T-helper 17 cell (primary cell): Measurements from ENCODE around the gene RALY. TPM values are rescaled to one million over a fixed set of nuclear protein-coding genes. Genes with fewer than 3 reads are reported as not detected.

Experiments used
- ATAC-seq: fragments of 150-1000 bp; cut with Tn5 transposase; 2 replicates; pipeline ENCODE4 v1.10.0; 2021; ENCODE audit warnings: mild to moderate bottlenecking, moderate library complexity
- DNase-seq, 3 donors: peaks; one replicate each; pipeline versions ENCODE4 v3.0.0 to v3.0.0-alpha.2; 2020 to 2021
- H3K9me3 ChIP-seq: one replicate; pipeline ENCODE4 v1.7.0; 2013; ENCODE audit warnings: low read length, mild to moderate bottlenecking; ENCODE audit not compliant: control insufficient read depth, poor library complexity, severe bottlenecking
- H3K27ac Mint-ChIP-seq: one replicate; pipeline ENCODE4 v1.8.0; 2022; ENCODE audit warnings: mild to moderate bottlenecking, moderate library complexity, mixed read lengths
- H3K27me3 Mint-ChIP-seq: one replicate; pipeline ENCODE4 v1.8.0; 2022; ENCODE audit warnings: mixed read lengths
- H3K36me3 Mint-ChIP-seq: one replicate; pipeline ENCODE4 v1.8.0; 2022; ENCODE audit warnings: low read depth, mixed read lengths
- H3K4me1 Mint-ChIP-seq: one replicate; pipeline ENCODE4 v1.8.0; 2022; ENCODE audit warnings: mild to moderate bottlenecking, mixed read lengths
- H3K4me3 Mint-ChIP-seq: one replicate; pipeline ENCODE4 v1.8.0; 2022; ENCODE audit warnings: mild to moderate bottlenecking, moderate library complexity, mixed read lengths
- total RNA-seq, 4 donors: library from RNA in 2 of 4; stranded (reverse) in 2 of 4; gene quantifications; one replicate each; pipeline ENCODE4 v1.2.3 and lab custom pipeline; 2022 to 2026

RALY gene
- total RNA-seq, 2 donors from 2014 or later = 120 to 137 TPM

- H3K27ac Mint-ChIP-seq = no peak overlapping the region
- no peaks in the 10 kb centered on the region for H3K9me3 ChIP-seq
- DNase-seq = no peak
- H3K36me3 Mint-ChIP-seq = peaks cover 4% of the 10 kb centered on the region
- H3K4me3 Mint-ChIP-seq = no peak overlapping the region
- H3K4me1 Mint-ChIP-seq = peaks cover 63% of the 10 kb centered on the region
- ATAC-seq = no peak
- H3K27me3 Mint-ChIP-seq = no peaks in the 10 kb centered on the region
Measured at GRCh38 chr20:34049897-34050695, 56.4 kb downstream of the RALY start.

- H3K36me3 Mint-ChIP-seq = no peaks in the 10 kb centered on the region
- DNase-seq (no peak), ATAC-seq (no peak)
- H3K27me3 Mint-ChIP-seq = no peaks in the 10 kb centered on the region
- no peak overlapping the region for H3K27ac Mint-ChIP-seq
- no peak overlapping the region for H3K4me3 Mint-ChIP-seq
- peaks cover 63% of the 10 kb centered on the region for H3K4me1 Mint-ChIP-seq
- no peaks in the 10 kb centered on the region for H3K9me3 ChIP-seq
Measured at GRCh38 chr20:34052414-34052813, 58.7 kb downstream of the RALY start.

- peaks cover 63% of the 10 kb centered on the region for H3K4me1 Mint-ChIP-seq
- H3K27me3 Mint-ChIP-seq = no peaks in the 10 kb centered on the region
- H3K36me3 Mint-ChIP-seq = no peaks in the 10 kb centered on the region
- no peak for ATAC-seq
- H3K27ac Mint-ChIP-seq = peak overlapping the region; percentile 56
- no peak for DNase-seq
- no peaks in the 10 kb centered on the region for H3K9me3 ChIP-seq
- H3K4me3 Mint-ChIP-seq = no peak overlapping the region
Measured at GRCh38 chr20:34055290-34055689, 61.6 kb downstream of the RALY start.

GRCh38 chr20:34058831-34059230 lies 65.1 kb downstream of the RALY start:
- H3K4me3 Mint-ChIP-seq = peak overlapping the region; percentile 56

GRCh38 chr20:34060970-34061369 lies 67.3 kb downstream of the RALY start:
- DNase-seq (no peak), ATAC-seq (no peak)
- no peaks in the 10 kb centered on the region for H3K9me3 ChIP-seq
- Mint-ChIP-seq H3K36me3 (peaks cover 3% of the 10 kb centered on the region), H3K27me3 (no peaks in the 10 kb centered on the region), H3K4me1 (peaks cover 59% of the 10 kb centered on the region), H3K4me3 (no peak overlapping the region), H3K27ac (no peak overlapping the region)

More at GRCh38 chr20:34058831-34059230, 65.1 kb downstream of the RALY start:
- peak; percentile 88 for ATAC-seq
- H3K36me3 Mint-ChIP-seq = peaks cover 3% of the 10 kb centered on the region
- no peak for DNase-seq
- peaks cover 64% of the 10 kb centered on the region for H3K4me1 Mint-ChIP-seq
- no peaks in the 10 kb centered on the region for H3K9me3 ChIP-seq
- peak overlapping the region; percentile 39 for H3K27ac Mint-ChIP-seq
- H3K27me3 Mint-ChIP-seq = no peaks in the 10 kb centered on the region

- Mint-ChIP-seq H3K27me3 (no peaks in the 10 kb centered on the region), H3K4me1 (peaks cover 53% of the 10 kb centered on the region), H3K4me3 (no peak overlapping the region), H3K27ac (peak overlapping the region; percentile 88), H3K36me3 (peaks cover 3% of the 10 kb centered on the region)
- DNase-seq (no peak), ATAC-seq (no peak)
- no peaks in the 10 kb centered on the region for H3K9me3 ChIP-seq
Measured at GRCh38 chr20:34061695-34062094, 68.0 kb downstream of the RALY start.

- DNase-seq = no peak
- H3K9me3 ChIP-seq = no peaks in the 10 kb centered on the region
- ATAC-seq = no peak
- H3K4me3 Mint-ChIP-seq = no peak overlapping the region
- peaks cover 53% of the 10 kb centered on the region for H3K4me1 Mint-ChIP-seq
- H3K27ac Mint-ChIP-seq = peak overlapping the region; percentile 88
- peaks cover 3% of the 10 kb centered on the region for H3K36me3 Mint-ChIP-seq
- no peaks in the 10 kb centered on the region for H3K27me3 Mint-ChIP-seq
Measured at GRCh38 chr20:34062570-34063482, 69.1 kb downstream of the RALY start.

GRCh38 chr20:34064286-34064685 lies 70.6 kb downstream of the RALY start:
- H3K4me3 Mint-ChIP-seq = no peak overlapping the region
- ATAC-seq (no peak), DNase-seq (no peak)
- H3K4me1 Mint-ChIP-seq = peaks cover 51% of the 10 kb centered on the region
- H3K27ac Mint-ChIP-seq = peak overlapping the region; percentile 80
- no peaks in the 10 kb centered on the region for H3K9me3 ChIP-seq
- H3K27me3 Mint-ChIP-seq = no peaks in the 10 kb centered on the region
- peaks cover 3% of the 10 kb centered on the region for H3K36me3 Mint-ChIP-seq

GRCh38 chr20:34065260-34065659 lies 71.5 kb downstream of the RALY start:
- Mint-ChIP-seq H3K27ac (peak overlapping the region; percentile 54), H3K36me3 (peaks cover 3% of the 10 kb centered on the region), H3K27me3 (no peaks in the 10 kb centered on the region), H3K4me3 (peak overlapping the region; percentile 36), H3K4me1 (peaks cover 54% of the 10 kb centered on the region)
- DNase-seq (no peak), ATAC-seq (no peak)
- no peaks in the 10 kb centered on the region for H3K9me3 ChIP-seq

- ATAC-seq = no peak
- Mint-ChIP-seq H3K27ac (no peak overlapping the region), H3K4me3 (no peak overlapping the region), H3K36me3 (peaks cover 3% of the 10 kb centered on the region), H3K27me3 (no peaks in the 10 kb centered on the region), H3K4me1 (peaks cover 47% of the 10 kb centered on the region)
- H3K9me3 ChIP-seq = no peaks in the 10 kb centered on the region
- DNase-seq = no peak
Measured at GRCh38 chr20:34066476-34067090, 72.9 kb downstream of the RALY start.

GRCh38 chr20:34068001-34068400 lies 74.3 kb downstream of the RALY start:
- DNase-seq = no peak
- H3K27me3 Mint-ChIP-seq = no peaks in the 10 kb centered on the region
- no peaks in the 10 kb centered on the region for H3K36me3 Mint-ChIP-seq
- no peak overlapping the region for H3K4me3 Mint-ChIP-seq
- peak overlapping the region; percentile 60 for H3K27ac Mint-ChIP-seq
- H3K4me1 Mint-ChIP-seq = peaks cover 45% of the 10 kb centered on the region
- ATAC-seq = no peak
- no peaks in the 10 kb centered on the region for H3K9me3 ChIP-seq

- Mint-ChIP-seq H3K27ac (peak overlapping the region; percentile 11), H3K36me3 (no peaks in the 10 kb centered on the region), H3K4me1 (peaks cover 44% of the 10 kb centered on the region), H3K27me3 (no peaks in the 10 kb centered on the region), H3K4me3 (no peak overlapping the region)
- ATAC-seq (peak; percentile 91), DNase-seq (peak in 2 of 3 donors; percentile 21 to 41)
- H3K9me3 ChIP-seq = no peaks in the 10 kb centered on the region
Measured at GRCh38 chr20:34069341-34070078, 75.8 kb downstream of the RALY start.
